Astrocyte of the spinal cord (primary cell): ENCODE results near the gene PAFAH1B2.
"Not testable (repeated sequence)": the region's sequence is repeated elsewhere in the genome, so short reads cannot be mapped to it uniquely, and the experiment has no call there.

ENCODE experiments used
- DNase-seq: peaks from one replicate; pipeline ENCODE4 v3.0.0; 2011; ENCODE audit warnings: low read depth, low spot score
- H3K4me3 ChIP-seq: 2 replicates; pipeline ENCODE4 v1.5.1; 2011; ENCODE audit warnings: low read depth, mild to moderate bottlenecking, low read length, moderate library complexity
- in situ Hi-C: cut with HindIII; loops from 2 replicates; pipeline ENCODE4 v1.10.0; 2017; ENCODE audit warnings: low sequenced_read_pairs
- TF ChIP-seq, protein P1 (sequence below): IDR thresholded peaks from 2 replicates; pipeline ENCODE4 v1.5.1; 2012; ENCODE audit warnings: low read depth, mild to moderate bottlenecking, low read length, inconsistent platforms

Gene PAFAH1B2

DNA sequence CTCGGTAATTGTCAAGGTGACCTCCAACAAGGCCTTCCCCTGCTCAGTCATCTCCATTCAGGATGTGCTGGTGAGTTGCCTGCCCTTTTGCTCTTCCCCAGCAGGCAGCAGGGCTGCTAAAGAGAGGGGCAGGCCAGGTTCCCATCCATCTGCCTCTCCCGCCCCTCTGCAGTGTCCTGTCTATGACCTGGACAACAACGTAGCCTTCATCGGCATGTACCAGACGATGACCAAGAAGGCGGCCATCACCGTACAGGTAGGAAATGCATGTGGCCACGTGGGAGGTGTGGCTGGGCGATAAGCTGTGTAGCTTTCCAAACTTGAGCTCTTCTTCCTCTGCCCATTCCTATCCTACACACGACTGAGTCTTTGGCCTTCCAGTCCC lies 38.5 kb downstream of the PAFAH1B2 start:
- no peak overlapping the region for H3K4me3 ChIP-seq
- in situ Hi-C loops = no loop called here
- TF ChIP-seq, protein P1, sequence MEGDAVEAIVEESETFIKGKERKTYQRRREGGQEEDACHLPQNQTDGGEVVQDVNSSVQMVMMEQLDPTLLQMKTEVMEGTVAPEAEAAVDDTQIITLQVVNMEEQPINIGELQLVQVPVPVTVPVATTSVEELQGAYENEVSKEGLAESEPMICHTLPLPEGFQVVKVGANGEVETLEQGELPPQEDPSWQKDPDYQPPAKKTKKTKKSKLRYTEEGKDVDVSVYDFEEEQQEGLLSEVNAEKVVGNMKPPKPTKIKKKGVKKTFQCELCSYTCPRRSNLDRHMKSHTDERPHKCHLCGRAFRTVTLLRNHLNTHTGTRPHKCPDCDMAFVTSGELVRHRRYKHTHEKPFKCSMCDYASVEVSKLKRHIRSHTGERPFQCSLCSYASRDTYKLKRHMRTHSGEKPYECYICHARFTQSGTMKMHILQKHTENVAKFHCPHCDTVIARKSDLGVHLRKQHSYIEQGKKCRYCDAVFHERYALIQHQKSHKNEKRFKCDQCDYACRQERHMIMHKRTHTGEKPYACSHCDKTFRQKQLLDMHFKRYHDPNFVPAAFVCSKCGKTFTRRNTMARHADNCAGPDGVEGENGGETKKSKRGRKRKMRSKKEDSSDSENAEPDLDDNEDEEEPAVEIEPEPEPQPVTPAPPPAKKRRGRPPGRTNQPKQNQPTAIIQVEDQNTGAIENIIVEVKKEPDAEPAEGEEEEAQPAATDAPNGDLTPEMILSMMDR = no peak
- no peak for DNase-seq

DNA sequence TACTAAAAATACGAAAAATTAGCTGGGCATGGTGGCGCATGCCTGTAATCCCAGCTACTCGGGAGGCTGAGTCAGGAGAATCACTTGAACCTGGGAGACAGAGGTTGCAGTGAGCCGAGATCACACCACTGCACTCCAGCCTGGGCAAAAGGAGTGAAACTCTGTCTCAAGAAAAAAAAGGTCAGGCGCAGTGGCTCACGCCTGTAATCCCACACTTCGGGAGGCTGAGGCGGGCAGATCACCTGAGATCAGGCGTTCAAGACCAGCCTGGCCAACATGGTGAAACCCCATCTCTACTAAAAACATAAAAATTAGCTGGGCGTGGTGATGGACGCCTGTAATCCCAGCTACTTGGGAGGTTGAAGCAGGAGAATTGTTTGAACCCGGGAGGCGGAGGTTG lies 39.1 kb downstream of the PAFAH1B2 start:
- H3K4me3 ChIP-seq, DNase-seq, in situ Hi-C loops: not testable (repeated sequence)

DNA sequence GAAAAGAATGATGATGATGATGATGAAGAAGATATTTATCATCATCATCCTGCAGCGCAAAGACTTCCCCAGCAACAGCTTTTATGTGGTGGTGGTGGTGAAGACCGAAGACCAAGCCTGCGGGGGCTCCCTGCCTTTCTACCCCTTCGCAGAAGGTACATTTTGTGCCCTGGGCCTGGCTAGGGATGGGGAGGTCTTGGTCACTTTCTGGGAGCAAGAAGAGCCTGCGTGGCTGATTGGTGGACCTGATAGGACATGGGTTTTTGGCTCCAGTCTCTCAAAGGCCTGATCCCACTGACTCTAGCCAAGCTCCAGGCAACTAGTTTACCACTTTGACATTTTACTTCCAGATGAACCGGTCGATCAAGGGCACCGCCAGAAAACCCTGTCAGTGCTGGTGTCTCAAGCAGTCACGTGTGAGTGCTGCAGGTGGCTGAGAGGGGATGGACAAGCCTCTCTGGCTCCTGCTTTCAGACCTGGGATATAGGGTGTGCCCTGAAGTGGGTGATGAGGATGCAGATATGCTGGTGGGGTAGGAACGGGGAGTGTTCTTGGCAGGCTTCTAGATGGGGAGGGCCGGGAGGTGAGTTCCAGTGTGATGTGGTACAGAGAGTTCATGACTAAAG lies 39.8 kb downstream of the PAFAH1B2 start:
- no peak overlapping the region for H3K4me3 ChIP-seq
- no peak for DNase-seq
- TF ChIP-seq, protein P1 = no peak
- in situ Hi-C loops = no loop called here

DNA sequence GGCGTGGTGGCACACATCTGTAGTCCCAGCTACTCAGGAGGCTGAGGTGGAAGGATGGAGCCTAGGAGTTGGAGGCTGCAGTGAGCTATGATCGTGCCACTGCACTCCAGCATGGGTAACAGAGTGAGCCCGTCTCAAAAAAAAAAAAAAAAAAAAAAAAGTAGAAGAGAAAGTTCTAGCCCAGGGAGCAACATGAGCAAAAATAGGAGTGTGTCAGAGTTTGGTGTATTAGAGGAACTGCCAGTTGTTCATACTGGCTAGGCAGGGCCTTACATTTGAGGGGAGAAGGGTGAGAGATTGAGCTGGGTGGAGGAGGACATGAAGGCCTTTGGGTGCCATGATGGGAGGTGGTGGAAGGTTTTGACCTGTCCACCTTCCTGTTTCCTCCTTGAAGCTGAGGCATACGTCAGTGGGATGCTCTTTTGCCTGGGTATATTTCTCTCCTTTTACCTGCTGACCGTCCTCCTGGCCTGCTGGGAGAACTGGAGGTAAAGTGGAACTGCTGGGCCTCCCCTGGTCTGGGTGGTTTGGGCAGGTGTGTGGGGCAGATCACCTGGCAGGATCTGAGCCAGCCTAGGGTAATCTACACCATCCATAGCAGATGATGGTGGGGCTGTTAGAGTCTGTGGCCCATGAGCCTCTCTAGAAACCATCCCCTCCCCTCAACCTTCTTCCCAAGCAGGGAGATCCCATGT lies 41.8 kb downstream of the PAFAH1B2 start:
- in situ Hi-C loops = no loop called here
- DNase-seq = no peak
- TF ChIP-seq, protein P1 = no peak
- H3K4me3 ChIP-seq = no peak overlapping the region

DNA sequence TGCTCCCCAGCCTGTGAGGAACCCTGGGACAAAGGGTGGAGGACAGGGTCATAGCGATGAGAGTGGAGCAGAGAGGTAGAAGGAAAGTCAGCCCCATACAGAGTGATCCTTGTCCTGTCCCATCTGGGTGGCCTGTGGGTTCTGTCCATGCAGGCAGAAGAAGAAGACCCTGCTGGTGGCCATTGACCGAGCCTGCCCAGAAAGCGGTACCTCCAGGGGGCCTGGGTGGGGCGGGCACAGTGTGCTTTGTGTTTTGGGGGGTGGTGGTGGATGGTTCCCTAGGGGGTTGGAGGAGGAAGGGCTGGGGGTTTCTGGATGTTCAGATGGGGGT lies 42.3 kb downstream of the PAFAH1B2 start:
- no peak overlapping the region for H3K4me3 ChIP-seq
- no peak for DNase-seq
- in situ Hi-C loops = no loop called here
- TF ChIP-seq, protein P1 = no peak

DNA sequence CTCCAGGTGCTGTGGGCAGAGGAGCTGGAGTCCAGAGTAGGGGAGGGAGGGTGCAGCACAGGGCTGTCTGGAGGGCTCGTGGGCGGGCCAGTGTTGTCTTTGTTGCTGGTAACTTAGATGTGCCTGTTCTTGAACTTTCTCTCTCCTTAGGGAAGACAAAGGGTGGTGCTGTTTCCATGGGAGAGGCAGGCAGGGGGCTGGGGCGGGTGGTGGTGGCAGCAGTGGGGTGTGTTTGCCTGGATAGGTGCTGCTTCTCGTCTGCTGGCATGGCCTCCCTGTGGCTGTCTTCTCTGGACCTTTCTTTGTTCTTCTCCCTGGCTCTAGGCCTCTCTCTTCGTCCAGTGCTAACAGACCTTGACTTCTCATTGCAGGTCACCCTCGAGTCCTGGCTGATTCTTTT lies 42.9 kb downstream of the PAFAH1B2 start:
- in situ Hi-C loops = no loop called here
- DNase-seq = no peak
- H3K4me3 ChIP-seq = no peak overlapping the region
- TF ChIP-seq, protein P1 = no peak

DNA sequence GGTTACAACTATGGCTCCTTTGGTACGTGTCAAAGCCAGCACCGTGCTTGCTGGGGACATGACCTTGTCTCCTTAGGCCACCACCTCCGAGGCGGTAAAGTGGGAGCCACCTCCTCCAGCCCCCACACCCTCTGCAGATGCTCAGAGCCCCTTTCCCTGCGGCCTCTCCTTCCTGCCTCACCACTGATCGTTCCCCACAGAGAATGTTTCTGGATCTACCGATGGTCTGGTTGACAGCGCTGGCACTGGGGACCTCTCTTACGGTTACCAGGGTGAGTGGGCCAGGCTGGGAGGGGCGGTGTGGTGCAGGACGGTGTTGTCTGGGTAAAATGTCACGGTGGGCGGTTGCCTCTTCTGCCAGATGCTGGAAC lies 43.3 kb downstream of the PAFAH1B2 start:
- in situ Hi-C loops = no loop called here
- H3K4me3 ChIP-seq = no peak overlapping the region
- TF ChIP-seq, protein P1 = no peak
- DNase-seq = no peak
